Loucy (cell line): ENCODE data around the gene CISD1.

ENCODE experiments used
- H2AFZ ChIP-seq: fragments of 200-600 bp; sonication (generic); 2 replicates; pipeline ENCODE4 v1.6.0; 2016; ENCODE audit warnings: antibody characterized with exemption, mild to moderate bottlenecking, low read length, moderate library complexity
- H3F3A ChIP-seq: fragments of 200-600 bp; 2 replicates; pipeline ENCODE4 v1.6.0; 2016; ENCODE audit warnings: antibody characterized with exemption, low read depth, mild to moderate bottlenecking
- H3K27me3 ChIP-seq: fragments of 200-600 bp; sonication (generic); 2 replicates; pipeline ENCODE4 v1.6.1; 2014; ENCODE audit warnings: low read length, mild to moderate bottlenecking; ENCODE audit not compliant: insufficient read depth, poor library complexity, severe bottlenecking
- H3K36me3 ChIP-seq: fragments of 200-600 bp; sonication (generic); 2 replicates; pipeline ENCODE4 v1.6.1; 2016; ENCODE audit warnings: low read length; ENCODE audit not compliant: insufficient read depth
- H3K4me1 ChIP-seq: fragments of 200-600 bp; sonication (generic); 2 replicates; pipeline ENCODE4 v1.5.1; 2014; ENCODE audit warnings: low read length, mild to moderate bottlenecking; ENCODE audit not compliant: insufficient read depth, poor library complexity, severe bottlenecking
- H3K4me2 ChIP-seq: fragments of 200-600 bp; sonication (generic); 2 replicates; pipeline ENCODE4 v1.6.0; 2014; ENCODE audit warnings: antibody characterized with exemption, low read length, low read depth, mild to moderate bottlenecking; ENCODE audit not compliant: poor library complexity, severe bottlenecking
- H3K4me3 ChIP-seq: fragments of 200-600 bp; sonication (generic); 2 replicates; pipeline ENCODE4 v1.5.1; 2014; ENCODE audit warnings: low read length, mild to moderate bottlenecking, mixed read lengths; ENCODE audit not compliant: poor library complexity, severe bottlenecking
- H3K79me2 ChIP-seq: fragments of 200-600 bp; sonication (generic); 2 replicates; pipeline ENCODE4 v1.6.1; 2014; ENCODE audit warnings: low read length; ENCODE audit not compliant: insufficient read depth
- H3K9ac ChIP-seq: fragments of 200-600 bp; sonication (generic); 2 replicates; pipeline ENCODE4 v1.6.0; 2014; ENCODE audit warnings: mild to moderate bottlenecking, low read depth, low read length, moderate library complexity; ENCODE audit not compliant: poor library complexity, severe bottlenecking
- H3K9me2 ChIP-seq: fragments of 200-600 bp; sonication (generic); replicated peaks from 2 replicates; pipeline ENCODE4 v1.6.1; 2016; ENCODE audit warnings: low read depth, low read length, mixed read lengths
- H3K9me3 ChIP-seq: fragments of 200-600 bp; sonication (generic); 2 replicates; pipeline ENCODE4 v1.6.1; 2014; ENCODE audit warnings: mild to moderate bottlenecking, antibody characterized with exemption, low read length, low read depth; ENCODE audit not compliant: insufficient read depth
- H4K20me1 ChIP-seq: fragments of 200-600 bp; sonication (generic); 2 replicates; pipeline ENCODE4 v1.6.0; 2014; ENCODE audit warnings: antibody characterized with exemption, low read length, mild to moderate bottlenecking; ENCODE audit not compliant: insufficient read depth, poor library complexity, severe bottlenecking
- EZH2phosphoT487 ChIP-seq: fragments of 200-600 bp; IDR thresholded peaks from 2 replicates; pipeline ENCODE4 v1.6.1; 2018; ENCODE audit warnings: antibody characterized with exemption, mild to moderate bottlenecking, moderate library complexity, borderline replicate concordance
- TF ChIP-seq, protein P1 (sequence below): fragments of 200-600 bp; sonication (generic); conservative IDR thresholded peaks from 2 replicates; pipeline ENCODE4 v1.5.1; 2014; ENCODE audit warnings: mild to moderate bottlenecking, antibody characterized with exemption, low read length

Gene CISD1

GRCh38 chr10:58330431-58330830 lies 61.5 kb downstream of the CISD1 start:
- TF ChIP-seq, protein P1, sequence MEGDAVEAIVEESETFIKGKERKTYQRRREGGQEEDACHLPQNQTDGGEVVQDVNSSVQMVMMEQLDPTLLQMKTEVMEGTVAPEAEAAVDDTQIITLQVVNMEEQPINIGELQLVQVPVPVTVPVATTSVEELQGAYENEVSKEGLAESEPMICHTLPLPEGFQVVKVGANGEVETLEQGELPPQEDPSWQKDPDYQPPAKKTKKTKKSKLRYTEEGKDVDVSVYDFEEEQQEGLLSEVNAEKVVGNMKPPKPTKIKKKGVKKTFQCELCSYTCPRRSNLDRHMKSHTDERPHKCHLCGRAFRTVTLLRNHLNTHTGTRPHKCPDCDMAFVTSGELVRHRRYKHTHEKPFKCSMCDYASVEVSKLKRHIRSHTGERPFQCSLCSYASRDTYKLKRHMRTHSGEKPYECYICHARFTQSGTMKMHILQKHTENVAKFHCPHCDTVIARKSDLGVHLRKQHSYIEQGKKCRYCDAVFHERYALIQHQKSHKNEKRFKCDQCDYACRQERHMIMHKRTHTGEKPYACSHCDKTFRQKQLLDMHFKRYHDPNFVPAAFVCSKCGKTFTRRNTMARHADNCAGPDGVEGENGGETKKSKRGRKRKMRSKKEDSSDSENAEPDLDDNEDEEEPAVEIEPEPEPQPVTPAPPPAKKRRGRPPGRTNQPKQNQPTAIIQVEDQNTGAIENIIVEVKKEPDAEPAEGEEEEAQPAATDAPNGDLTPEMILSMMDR, result no peak
- no peak for TF ChIP-seq EZH2phosphoT487
- Histone ChIP-seq H2AFZ (no peak overlapping the region), H3K4me3 (no peak overlapping the region), H3K4me1 (peaks cover 5% of the 10 kb centered on the region), H3K9me2 (no peaks in the 10 kb centered on the region), H4K20me1 (peaks cover 2% of the 10 kb centered on the region), H3K9ac (no peak overlapping the region), H3K4me2 (no peak overlapping the region), H3K36me3 (no peaks in the 10 kb centered on the region), H3K79me2 (peaks cover 6% of the 10 kb centered on the region; the same call in 1 of the 2 replicates), H3K9me3 (no peaks in the 10 kb centered on the region), H3F3A (no peaks in the 10 kb centered on the region), H3K27me3 (no peaks in the 10 kb centered on the region)

GRCh38 chr10:58331646-58332045 lies 62.7 kb downstream of the CISD1 start:
- no peaks in the 10 kb centered on the region for H3K27me3 ChIP-seq
- no peaks in the 10 kb centered on the region for H3K9me3 ChIP-seq
- no peaks in the 10 kb centered on the region for H3K36me3 ChIP-seq
- H3K9me2 ChIP-seq, result no peaks in the 10 kb centered on the region
- no peak overlapping the region for H2AFZ ChIP-seq
- H3K79me2 ChIP-seq, result peaks cover 18% of the 10 kb centered on the region
- H3K4me1 ChIP-seq, result peaks cover 17% of the 10 kb centered on the region
- no peak overlapping the region for H3K9ac ChIP-seq
- H3F3A ChIP-seq, result no peaks in the 10 kb centered on the region
- no peak for TF ChIP-seq EZH2phosphoT487
- TF ChIP-seq, protein P1, result no peak
- H4K20me1 ChIP-seq, result peaks cover 13% of the 10 kb centered on the region
- H3K4me3 ChIP-seq, result no peak overlapping the region
- no peak overlapping the region for H3K4me2 ChIP-seq

DNA sequence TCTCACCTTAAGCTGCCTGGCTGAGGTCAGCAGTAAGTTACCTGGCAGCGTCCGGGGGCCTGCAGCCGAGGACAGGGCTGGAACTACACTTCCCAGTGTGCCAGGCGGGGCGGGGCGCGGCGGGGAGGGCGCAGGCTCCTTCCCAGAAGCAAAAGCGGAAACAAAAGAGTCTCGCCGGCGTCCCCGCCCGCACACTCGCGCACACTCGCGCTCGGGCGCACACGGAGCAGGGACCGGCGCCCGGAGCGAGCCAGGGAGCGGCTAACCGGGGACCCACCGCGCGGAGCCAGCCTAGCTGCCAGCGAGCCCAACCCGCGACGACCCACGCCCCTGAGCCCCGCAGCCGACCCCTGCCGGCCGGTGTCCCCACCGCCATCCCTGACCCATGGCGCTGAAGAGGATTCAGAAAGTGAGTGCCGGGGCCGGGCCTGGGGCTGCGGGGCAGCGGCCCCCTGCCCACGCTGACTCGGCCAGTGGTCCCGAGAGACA lies 65.9 kb downstream of the CISD1 start, which contains the start of gene UBE2D1:
Gene UBE2D1, plus strand, starts transcription at position 190 of the 489 bp plus-strand sequence. Its CDS starts 196 bp downstream, at position 386.
- Histone ChIP-seq H3F3A (no peaks in the 10 kb centered on the region), H3K79me2 (peaks cover 30% of the 10 kb centered on the region), H4K20me1 (peaks cover 26% of the 10 kb centered on the region), H3K9me3 (no peaks in the 10 kb centered on the region), H2AFZ (peak within 1 kb of the TSS; percentile 88), H3K9ac (peak within 1 kb of the TSS; percentile 75), H3K27me3 (no peaks in the 10 kb centered on the region), H3K9me2 (no peaks in the 10 kb centered on the region), H3K36me3 (no peaks in the 10 kb centered on the region), H3K4me3 (peak within 1 kb of the TSS; percentile 90), H3K4me2 (peak within 1 kb of the TSS; percentile 98), H3K4me1 (peaks cover 27% of the 10 kb centered on the region)
- TF ChIP-seq, protein P1, result no peak
- no peak for TF ChIP-seq EZH2phosphoT487
